K562 (cell line): ENCODE results near the gene RUNX1. TPM values are rescaled to one million over a fixed set of nuclear protein-coding genes. Genes with fewer than 3 reads are reported as not detected.

Experiments
- CBFA2T2 ChIP-seq: fragments of 450-650 bp; conservative IDR thresholded peaks from 2 replicates; pipeline ENCODE4 v1.6.1; 2017; ENCODE audit warnings: mild to moderate bottlenecking
- CBFA2T3 ChIP-seq: fragments of 450-650 bp; IDR thresholded peaks from 2 replicates; pipeline ENCODE4 v1.6.1; 2017
- ERF ChIP-seq: fragments of 450-650 bp; formaldehyde crosslinking; IDR thresholded peaks from 2 replicates; pipeline ENCODE4 v1.4.0; 2020; ENCODE audit warnings: mild to moderate bottlenecking, mixed read lengths
- GABPB2 ChIP-seq: fragments of 250-450 bp; sonication (Bioruptor Pico); conservative IDR thresholded peaks from 2 replicates; pipeline ENCODE4 v1.5.1; 2021; ENCODE audit warnings: mild to moderate bottlenecking
- HDAC1 ChIP-seq, 2 experiments: fragments of 450-650 bp; IDR thresholded peaks; 2 replicates each; pipeline ENCODE4 v1.6.1; 2016 to 2017; ENCODE audit warnings: inconsistent platforms in 1 of 2, mild to moderate bottlenecking in 1 of 2, moderate library complexity in 1 of 2
- MTA2 ChIP-seq: fragments of 450-650 bp; IDR thresholded peaks from 2 replicates; pipeline ENCODE4 v1.6.1; 2016; ENCODE audit warnings: low read depth
- RCOR1 ChIP-seq, 2 experiments: IDR thresholded peaks; 2 replicates each; pipeline ENCODE4 v1.6.1; 2012; ENCODE audit warnings: low read depth in 2 of 2, low read length in 2 of 2, borderline replicate concordance in 1 of 2, improper control_type of control experiment in 1 of 2
- TAL1 ChIP-seq: fragments of 450-650 bp; IDR thresholded peaks from 2 replicates; pipeline ENCODE4 v1.6.1; 2016; ENCODE audit warnings: mild to moderate bottlenecking
- TCF7 ChIP-seq: sonication (generic); IDR thresholded peaks from 2 replicates; pipeline ENCODE4 v1.6.1; 2016; ENCODE audit warnings: antibody characterized with exemption, borderline replicate concordance
- polyA plus RNA-seq, 8 experiments: library from polyadenylated mRNA; depleted of rRNA in 4 of 8; stranded (reverse) in 5 of 8; unstranded in 3 of 8; fragments of >200 nt; fragmentation: Nextera tagmentation in 2 of 8; fragmentation: Illumina TruSeq in 1 of 8; extraction: Ambion mirVana in 2 of 8; extraction: Trizol in 1 of 8; gene quantifications; 2 replicates each; pipeline versions ENCODE4 v1.2.1 to v1.2.3, GENCODE V29; 2011 to 2014; ENCODE audit warnings: inconsistent platforms in 1 of 8, missing spikeins in 1 of 8
- total RNA-seq, 7 experiments: library from RNA; depleted of rRNA in 6 of 7; stranded (reverse); fragments of >200 nt in 6 of 7; fragmentation: Illumina TruSeq in 2 of 7; extraction: Trizol in 2 of 7; gene quantifications; 2 replicates each; pipeline versions ENCODE4 v1.2.1 to v1.2.3, GENCODE V29; 2011 to 2021; ENCODE audit warnings: low replicate concordance in 1 of 7
- TF ChIP-seq, protein P1 (sequence below): fragments of 250-450 bp; sonication (Bioruptor Pico); IDR thresholded peaks from 2 replicates; pipeline ENCODE4 v1.4.0; 2020; ENCODE audit warnings: mild to moderate bottlenecking

The RUNX1 gene
- total and polyA plus RNA-seq, 9 of the 15 experiments (the other 6 are each of a cell fraction or from before 2014, with no cell fraction given), result 2.2 to 68.6 (median 17.8) TPM

DNA sequence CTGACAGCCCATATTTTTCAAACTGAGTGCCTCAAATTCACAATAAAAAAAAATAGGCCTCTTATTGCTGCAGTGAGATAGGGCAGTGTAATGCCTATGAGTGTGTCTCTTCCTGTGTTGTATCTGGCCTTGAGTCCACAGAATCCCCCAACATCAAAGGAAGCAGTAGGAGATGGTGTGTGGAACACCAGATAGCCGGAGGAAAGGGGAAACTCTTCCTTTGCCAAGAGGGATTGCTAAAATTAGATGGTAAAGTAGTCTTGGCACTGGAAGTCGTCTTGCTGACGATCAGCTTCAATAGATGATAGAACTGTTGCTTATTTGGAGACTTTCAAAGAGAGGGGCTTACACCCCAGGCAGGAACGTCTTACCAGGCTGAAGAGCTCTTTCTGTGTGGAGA is 51.8 kb downstream of the RUNX1 start (continued):
- TF ChIP-seq HDAC1 (IDR thresholded peaks at IDR 0.05) (0 out of 4 replicates have a peak, but pooled peaks of 1 of the 2 experiments have one; percentile 23), MTA2 (no peak), GABPB2 (CRISPR knock-in tag) (no peak), TAL1 (peak; percentile 16; the same call in 1 of the 2 replicates), CBFA2T3 (peak; percentile 65), CBFA2T2 (0 out of 2 replicates have a peak, but pooled peaks have one; percentile 7), RCOR1 (IDR thresholded peaks at IDR 0.05; ENCODE audit: borderline replicate concordance in 1 of 2, low read depth in 2 of 2, low read length in 2 of 2) (no peak), TCF7 (peak; percentile 90), ERF (CRISPR knock-in tag) (0 out of 2 replicates have a peak, but pooled peaks have one; percentile 11)
- TF ChIP-seq, protein P1, sequence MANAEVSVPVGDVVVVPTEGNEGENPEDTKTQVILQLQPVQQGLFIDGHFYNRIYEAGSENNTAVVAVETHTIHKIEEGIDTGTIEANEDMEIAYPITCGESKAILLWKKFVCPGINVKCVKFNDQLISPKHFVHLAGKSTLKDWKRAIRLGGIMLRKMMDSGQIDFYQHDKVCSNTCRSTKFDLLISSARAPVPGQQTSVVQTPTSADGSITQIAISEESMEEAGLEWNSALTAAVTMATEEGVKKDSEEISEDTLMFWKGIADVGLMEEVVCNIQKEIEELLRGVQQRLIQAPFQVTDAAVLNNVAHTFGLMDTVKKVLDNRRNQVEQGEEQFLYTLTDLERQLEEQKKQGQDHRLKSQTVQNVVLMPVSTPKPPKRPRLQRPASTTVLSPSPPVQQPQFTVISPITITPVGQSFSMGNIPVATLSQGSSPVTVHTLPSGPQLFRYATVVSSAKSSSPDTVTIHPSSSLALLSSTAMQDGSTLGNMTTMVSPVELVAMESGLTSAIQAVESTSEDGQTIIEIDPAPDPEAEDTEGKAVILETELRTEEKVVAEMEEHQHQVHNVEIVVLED (CRISPR knock-in tag), result 0 out of 2 replicates have a peak, but pooled peaks have one; percentile 28
